ENCODE measurements around the gene SH3PXD2B.

DNA sequence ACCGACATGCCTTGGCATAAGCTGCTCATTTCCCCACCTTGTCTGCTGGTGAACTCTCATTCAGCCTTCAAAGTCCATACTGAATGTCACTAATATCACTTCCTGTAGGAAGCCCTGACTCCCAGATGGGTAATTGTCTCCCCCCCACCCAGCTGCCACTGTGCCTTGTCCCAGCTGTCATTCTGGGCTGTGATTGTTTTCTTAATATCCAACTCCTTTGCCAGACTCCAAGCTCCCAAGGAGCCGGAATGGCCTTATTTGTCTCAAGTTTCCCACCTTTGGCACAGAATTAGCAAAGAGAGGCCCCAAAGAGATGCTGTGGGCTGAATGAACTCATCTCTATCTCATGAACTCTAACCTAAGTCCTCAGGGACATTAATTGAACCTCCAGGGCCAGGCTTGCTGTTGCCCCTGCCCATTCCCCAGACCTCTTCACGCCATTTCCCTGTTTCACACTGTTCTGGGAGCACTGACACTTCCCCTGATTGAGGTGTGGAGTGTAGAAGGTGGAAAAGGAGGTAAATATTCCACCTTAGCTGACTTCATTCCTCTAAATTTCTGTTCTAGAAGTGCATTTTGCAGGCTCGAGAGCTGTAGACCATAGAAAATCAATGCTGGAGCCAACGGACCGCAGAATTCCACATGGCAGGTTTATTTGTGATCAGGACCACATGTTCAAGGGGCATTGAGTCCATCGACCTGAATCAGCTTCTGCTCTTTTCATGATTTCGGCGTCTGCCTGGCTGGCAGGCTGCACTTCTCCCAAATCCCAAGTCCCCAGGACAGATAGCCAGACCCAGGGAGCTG lies 4.9 kb upstream of the SH3PXD2B start:
- no peak for TF ChIP-seq POLR2A (IDR thresholded peaks at IDR 0.05)
- TF ChIP-seq, protein P1, sequence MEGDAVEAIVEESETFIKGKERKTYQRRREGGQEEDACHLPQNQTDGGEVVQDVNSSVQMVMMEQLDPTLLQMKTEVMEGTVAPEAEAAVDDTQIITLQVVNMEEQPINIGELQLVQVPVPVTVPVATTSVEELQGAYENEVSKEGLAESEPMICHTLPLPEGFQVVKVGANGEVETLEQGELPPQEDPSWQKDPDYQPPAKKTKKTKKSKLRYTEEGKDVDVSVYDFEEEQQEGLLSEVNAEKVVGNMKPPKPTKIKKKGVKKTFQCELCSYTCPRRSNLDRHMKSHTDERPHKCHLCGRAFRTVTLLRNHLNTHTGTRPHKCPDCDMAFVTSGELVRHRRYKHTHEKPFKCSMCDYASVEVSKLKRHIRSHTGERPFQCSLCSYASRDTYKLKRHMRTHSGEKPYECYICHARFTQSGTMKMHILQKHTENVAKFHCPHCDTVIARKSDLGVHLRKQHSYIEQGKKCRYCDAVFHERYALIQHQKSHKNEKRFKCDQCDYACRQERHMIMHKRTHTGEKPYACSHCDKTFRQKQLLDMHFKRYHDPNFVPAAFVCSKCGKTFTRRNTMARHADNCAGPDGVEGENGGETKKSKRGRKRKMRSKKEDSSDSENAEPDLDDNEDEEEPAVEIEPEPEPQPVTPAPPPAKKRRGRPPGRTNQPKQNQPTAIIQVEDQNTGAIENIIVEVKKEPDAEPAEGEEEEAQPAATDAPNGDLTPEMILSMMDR (IDR thresholded peaks at IDR 0.05) = no peak

Measured in lower leg skin (tissue), 3 donors.